IgD-negative memory B cell (primary cell): Measurements from ENCODE around the gene CTNNA2. TPM values are rescaled to one million over a fixed set of nuclear protein-coding genes. Genes with fewer than 3 reads are reported as not detected.
"Not testable (repeated sequence)": the region's sequence is repeated elsewhere in the genome, so short reads cannot be mapped to it uniquely, and the experiment has no call there.

Experiments used
- H3K27ac Mint-ChIP-seq, 3 donors: one replicate each; pipeline ENCODE4 v1.8.0; 2020 to 2022; ENCODE audit warnings: mild to moderate bottlenecking in 3 of 3, mixed read lengths in 3 of 3, moderate library complexity in 1 of 3
- H3K27me3 Mint-ChIP-seq: one replicate; pipeline ENCODE4 v1.8.0; 2021; ENCODE audit warnings: mixed read lengths
- H3K36me3 Mint-ChIP-seq: one replicate; pipeline ENCODE4 v1.8.0; 2020; ENCODE audit warnings: mild to moderate bottlenecking, mixed read lengths
- H3K4me1 Mint-ChIP-seq, 3 donors: one replicate each; pipeline ENCODE4 v1.8.0; 2020 to 2022; ENCODE audit warnings: mixed read lengths in 3 of 3, mild to moderate bottlenecking in 1 of 3
- H3K4me3 Mint-ChIP-seq, 4 donors: one replicate each; pipeline ENCODE4 v1.8.0; 2020 to 2022; ENCODE audit warnings: mild to moderate bottlenecking in 4 of 4, mixed read lengths in 4 of 4, moderate library complexity in 3 of 4
- H3K9me3 Mint-ChIP-seq, 3 donors: one replicate each; pipeline ENCODE4 v1.8.0; 2020 to 2021; ENCODE audit warnings: mixed read lengths in 3 of 3, mild to moderate bottlenecking in 1 of 3
- polyA plus RNA-seq: library from polyadenylated mRNA; unstranded; fragments of 300-500 nt; fragmentation: Illumina TruSeq; gene quantifications from one replicate; pipeline ENCODE4 v1.2.3, GENCODE V29; 2021

The CTNNA2 gene
- polyA plus RNA-seq, 1 donor from 2014 or later, result not detected

- no peak overlapping the region for H3K4me3 Mint-ChIP-seq
- no peak overlapping the region for H3K27ac Mint-ChIP-seq
- H3K36me3 Mint-ChIP-seq, result no peaks in the 10 kb centered on the region
- peaks cover 1 to 14% (median 3%) of the 10 kb centered on the region in 3 donors for H3K9me3 Mint-ChIP-seq
- H3K4me1 Mint-ChIP-seq, result no peaks in the 10 kb centered on the region
- H3K27me3 Mint-ChIP-seq, result no peaks in the 10 kb centered on the region
Measured at GRCh38 chr2:80167284-80167808, 654.5 kb downstream of the CTNNA2 start.

GRCh38 chr2:80168037-80168436 is 655.2 kb downstream of the CTNNA2 start:
- peaks cover 1 to 9% (median 3%) of the 10 kb centered on the region in 3 donors for H3K9me3 Mint-ChIP-seq
- H3K4me3 Mint-ChIP-seq, result no peak overlapping the region
- no peaks in the 10 kb centered on the region for H3K27me3 Mint-ChIP-seq
- no peak overlapping the region for H3K27ac Mint-ChIP-seq
- no peaks in the 10 kb centered on the region for H3K4me1 Mint-ChIP-seq
- no peaks in the 10 kb centered on the region for H3K36me3 Mint-ChIP-seq

- Mint-ChIP-seq H3K27me3 (no peaks in the 10 kb centered on the region), H3K27ac (no peak overlapping the region), H3K4me3 (no peak overlapping the region)
Measured at GRCh38 chr2:80168801-80169200, 656.0 kb downstream of the CTNNA2 start.

GRCh38 chr2:80169811-80170594 is 657.2 kb downstream of the CTNNA2 start:
- no peak overlapping the region for H3K27ac Mint-ChIP-seq
- no peaks in the 10 kb centered on the region for H3K36me3 Mint-ChIP-seq
- H3K4me1 Mint-ChIP-seq, result no peaks in the 10 kb centered on the region
- no peak overlapping the region for H3K4me3 Mint-ChIP-seq
- peaks cover 3 to 19% (median 11%) of the 10 kb centered on the region in 3 donors for H3K9me3 Mint-ChIP-seq
- no peaks in the 10 kb centered on the region for H3K27me3 Mint-ChIP-seq

More at GRCh38 chr2:80168801-80169200, 656.0 kb downstream of the CTNNA2 start:
- H3K36me3 Mint-ChIP-seq, result no peaks in the 10 kb centered on the region
- H3K4me1 Mint-ChIP-seq, result no peaks in the 10 kb centered on the region
- peaks cover 1 to 9% (median 3%) of the 10 kb centered on the region in 3 donors for H3K9me3 Mint-ChIP-seq

GRCh38 chr2:80185091-80185490 is 672.2 kb downstream of the CTNNA2 start:
- Mint-ChIP-seq H3K36me3 (no peaks in the 10 kb centered on the region), H3K27me3 (no peaks in the 10 kb centered on the region), H3K4me3 (no peak overlapping the region), H3K9me3 (peaks cover 2 to 17% (median 5%) of the 10 kb centered on the region in 3 donors), H3K4me1 (no peaks in the 10 kb centered on the region), H3K27ac (no peak overlapping the region)

GRCh38 chr2:80186262-80186661 is 673.4 kb downstream of the CTNNA2 start:
- Mint-ChIP-seq H3K27me3 (no peaks in the 10 kb centered on the region), H3K36me3 (no peaks in the 10 kb centered on the region), H3K4me1 (no peaks in the 10 kb centered on the region), H3K4me3 (no peak overlapping the region), H3K9me3 (peaks cover 2 to 8% (median 2%) of the 10 kb centered on the region in 3 donors), H3K27ac (no peak overlapping the region)

GRCh38 chr2:80187156-80187555 is 674.3 kb downstream of the CTNNA2 start:
- no peak overlapping the region for H3K4me3 Mint-ChIP-seq
- peaks cover 2 to 8% (median 2%) of the 10 kb centered on the region in 3 donors for H3K9me3 Mint-ChIP-seq
- H3K27ac Mint-ChIP-seq, result no peak overlapping the region
- no peaks in the 10 kb centered on the region for H3K27me3 Mint-ChIP-seq
- H3K4me1 Mint-ChIP-seq, result no peaks in the 10 kb centered on the region
- H3K36me3 Mint-ChIP-seq, result no peaks in the 10 kb centered on the region

GRCh38 chr2:80190166-80190565 is 677.3 kb downstream of the CTNNA2 start:
- no peaks in the 10 kb centered on the region for H3K27me3 Mint-ChIP-seq

GRCh38 chr2:80193566-80193965 is 680.7 kb downstream of the CTNNA2 start:
- no peaks in the 10 kb centered on the region for H3K4me1 Mint-ChIP-seq
- peaks cover 0 to 9% (median 6%) of the 10 kb centered on the region in 3 donors for H3K9me3 Mint-ChIP-seq
- H3K4me3 Mint-ChIP-seq, result no peak overlapping the region
- peaks cover 1% of the 10 kb centered on the region for H3K36me3 Mint-ChIP-seq
- H3K27me3 Mint-ChIP-seq, result no peaks in the 10 kb centered on the region
- no peak overlapping the region for H3K27ac Mint-ChIP-seq

More at GRCh38 chr2:80190166-80190565, 677.3 kb downstream of the CTNNA2 start:
- Mint-ChIP-seq H3K36me3 (no peaks in the 10 kb centered on the region), H3K4me3 (no peak overlapping the region), H3K4me1 (no peaks in the 10 kb centered on the region), H3K9me3 (peaks cover 0 to 2% (median 0%) of the 10 kb centered on the region in 3 donors), H3K27ac (no peak overlapping the region)

GRCh38 chr2:80195034-80195433 is 682.2 kb downstream of the CTNNA2 start:
- Mint-ChIP-seq H3K4me3 (no peak overlapping the region), H3K9me3 (peaks cover 0 to 13% (median 7%) of the 10 kb centered on the region in 3 donors), H3K4me1 (no peaks in the 10 kb centered on the region), H3K36me3 (peaks cover 1% of the 10 kb centered on the region), H3K27ac (no peak overlapping the region), H3K27me3 (no peaks in the 10 kb centered on the region)

- H3K27ac Mint-ChIP-seq, result no peak overlapping the region
- peaks cover 1% of the 10 kb centered on the region for H3K36me3 Mint-ChIP-seq
- H3K9me3 Mint-ChIP-seq, result peaks cover 0 to 16% (median 9%) of the 10 kb centered on the region in 3 donors
- no peak overlapping the region for H3K4me3 Mint-ChIP-seq
- H3K4me1 Mint-ChIP-seq, result no peaks in the 10 kb centered on the region
- H3K27me3 Mint-ChIP-seq, result no peaks in the 10 kb centered on the region
Measured at GRCh38 chr2:80198042-80198441, 685.2 kb downstream of the CTNNA2 start.

- peaks cover 0 to 20% (median 7%) of the 10 kb centered on the region in 3 donors for H3K9me3 Mint-ChIP-seq
- no peaks in the 10 kb centered on the region for H3K4me1 Mint-ChIP-seq
- H3K36me3 Mint-ChIP-seq, result peaks cover 1% of the 10 kb centered on the region
- no peak overlapping the region for H3K27ac Mint-ChIP-seq
- no peak overlapping the region for H3K4me3 Mint-ChIP-seq
- no peaks in the 10 kb centered on the region for H3K27me3 Mint-ChIP-seq
Measured at GRCh38 chr2:80199504-80199903, 686.7 kb downstream of the CTNNA2 start.

- not testable (repeated sequence) for H3K27ac Mint-ChIP-seq
Measured at GRCh38 chr2:80203929-80204328, 691.1 kb downstream of the CTNNA2 start.

GRCh38 chr2:80205498-80205897 is 692.6 kb downstream of the CTNNA2 start:
- peaks cover 4 to 7% (median 4%) of the 10 kb centered on the region in 3 donors for H3K9me3 Mint-ChIP-seq
- no peaks in the 10 kb centered on the region for H3K4me1 Mint-ChIP-seq
- no peak overlapping the region for H3K27ac Mint-ChIP-seq

More at GRCh38 chr2:80203929-80204328, 691.1 kb downstream of the CTNNA2 start:
- not testable (repeated sequence) for H3K27me3 Mint-ChIP-seq, H3K36me3 Mint-ChIP-seq, H3K4me1 Mint-ChIP-seq, H3K4me3 Mint-ChIP-seq
- peaks cover 4 to 10% (median 4%) of the 10 kb centered on the region in 3 donors for H3K9me3 Mint-ChIP-seq

GRCh38 chr2:80209458-80209857 is 696.6 kb downstream of the CTNNA2 start:
- Mint-ChIP-seq H3K9me3 (peaks cover 0 to 6% (median 4%) of the 10 kb centered on the region in 3 donors), H3K27ac (no peak overlapping the region), H3K4me3 (no peak overlapping the region), H3K27me3 (no peaks in the 10 kb centered on the region), H3K36me3 (no peaks in the 10 kb centered on the region), H3K4me1 (no peaks in the 10 kb centered on the region)

More at GRCh38 chr2:80205498-80205897, 692.6 kb downstream of the CTNNA2 start:
- Mint-ChIP-seq H3K27me3 (no peaks in the 10 kb centered on the region), H3K36me3 (no peaks in the 10 kb centered on the region), H3K4me3 (no peak overlapping the region)
